ENCODE results near the gene KEL. TPM values are rescaled to one million over a fixed set of nuclear protein-coding genes. Genes with fewer than 3 reads are reported as not detected.

Gene KEL
- total RNA-seq, 6 donors from 2014 or later: 0.11 to 13.0 (median 3.1) TPM; not detected in 1

GRCh38 chr7:142945001-142945400 lies 17.2 kb downstream of the KEL start:
- 67 to 70% methylated on average over 3 of the region's 3 CpGs for WGBS, 2 donors
- ATAC-seq (ENCODE audit: low FRiP score in 2 of 2): no peak
- H3K4me3 ChIP-seq: no peak overlapping the region
- no peaks in the 10 kb centered on the region for H3K27me3 ChIP-seq
- no peaks in the 10 kb centered on the region for H3K9me3 ChIP-seq
- no peak overlapping the region for H3K27ac ChIP-seq
- TF ChIP-seq POLR2AphosphoS5 (IDR thresholded peaks at IDR 0.05) (no peak), CTCF (IDR thresholded peaks at IDR 0.05) (no peak)
- H3K4me1 ChIP-seq: peaks cover 0 to 7% (median 2%) of the 10 kb centered on the region in 4 donors
- DNase-seq: no peak
- no peaks in the 10 kb centered on the region for H3K36me3 ChIP-seq

- no peak for DNase-seq
- Histone ChIP-seq H3K36me3 (no peaks in the 10 kb centered on the region), H3K4me1 (peaks cover 0 to 7% (median 2%) of the 10 kb centered on the region in 4 donors), H3K4me3 (no peak overlapping the region), H3K9me3 (no peaks in the 10 kb centered on the region), H3K27me3 (no peaks in the 10 kb centered on the region), H3K27ac (no peak overlapping the region)
- ATAC-seq (ENCODE audit: low FRiP score in 2 of 2): no peak
- WGBS, 2 donors: 76 to 92% methylated on average over 4 to 7 of the region's 7 CpGs
- TF ChIP-seq CTCF (IDR thresholded peaks at IDR 0.05): no peak
- TF ChIP-seq POLR2A (IDR thresholded peaks at IDR 0.05): no peak
- TF ChIP-seq POLR2AphosphoS5 (IDR thresholded peaks at IDR 0.05): no peak
- no peak for TF ChIP-seq EP300 (IDR thresholded peaks at IDR 0.05)
Measured at GRCh38 chr7:142943706-142944268, 18.4 kb downstream of the KEL start.

GRCh38 chr7:142942746-142943145 lies 19.4 kb downstream of the KEL start:
- Histone ChIP-seq H3K36me3 (no peaks in the 10 kb centered on the region), H3K9me3 (no peaks in the 10 kb centered on the region), H3K27ac (no peak overlapping the region), H3K4me3 (no peak overlapping the region), H3K4me1 (peaks cover 0 to 7% (median 2%) of the 10 kb centered on the region in 4 donors), H3K27me3 (no peaks in the 10 kb centered on the region)
- no peak for DNase-seq
- 94 to 100% methylated on average over 6 of the region's 6 CpGs for WGBS, 2 donors
- ATAC-seq (ENCODE audit: low FRiP score in 2 of 2): no peak
- no peak for TF ChIP-seq POLR2AphosphoS5 (IDR thresholded peaks at IDR 0.05)
- TF ChIP-seq EP300 (IDR thresholded peaks at IDR 0.05): no peak
- no peak for TF ChIP-seq POLR2A (IDR thresholded peaks at IDR 0.05)
- TF ChIP-seq CTCF (IDR thresholded peaks at IDR 0.05): no peak

- DNase-seq (no peak), ATAC-seq (ENCODE audit: low FRiP score in 2 of 2) (no peak)
- no peaks in the 10 kb centered on the region for H3K9me3 ChIP-seq
Measured at GRCh38 chr7:142941541-142941940, 20.6 kb downstream of the KEL start.

More at GRCh38 chr7:142941541-142941940, 20.6 kb downstream of the KEL start:
- H3K36me3 ChIP-seq: no peaks in the 10 kb centered on the region
- 80% methylated on average over 7 of the region's 7 CpGs for WGBS, 2 donors
- no peak overlapping the region for H3K27ac ChIP-seq
- no peak overlapping the region for H3K4me3 ChIP-seq
- TF ChIP-seq CTCF (IDR thresholded peaks at IDR 0.05) (no peak), POLR2AphosphoS5 (IDR thresholded peaks at IDR 0.05) (no peak), EP300 (IDR thresholded peaks at IDR 0.05) (no peak), POLR2A (IDR thresholded peaks at IDR 0.05) (no peak)
- no peaks in the 10 kb centered on the region for H3K27me3 ChIP-seq
- H3K4me1 ChIP-seq: peaks cover 0 to 7% (median 2%) of the 10 kb centered on the region in 4 donors

Data from upper lobe of left lung (tissue), 6 donors.